HL-60 (cell line): ENCODE data around the gene NPY.

ENCODE experiments used
- DNase-seq, 2 experiments: peaks; one replicate each; pipeline ENCODE4 v3.0.0-alpha.2; 2010 to 2020; ENCODE audit warnings: low read depth in 1 of 2, low spot score in 1 of 2
- H3K27ac ChIP-seq: fragments of 250-450 bp; sonication (Bioruptor Pico); replicated peaks from 2 replicates; pipeline ENCODE4 v1.5.1; 2020; ENCODE audit warnings: mild to moderate bottlenecking, moderate library complexity
- H3K27me3 ChIP-seq: fragments of 250-450 bp; sonication (Bioruptor Pico); 2 replicates; pipeline ENCODE4 v1.5.1; 2021; ENCODE audit warnings: mild to moderate bottlenecking, moderate library complexity; ENCODE audit not compliant: insufficient read depth, poor library complexity, severe bottlenecking
- H3K4me3 ChIP-seq: replicated peaks from 2 replicates; pipeline ENCODE4 v1.5.1; 2011; ENCODE audit warnings: mild to moderate bottlenecking, control low read depth, low read length; ENCODE audit not compliant: insufficient read depth
- GABPA ChIP-seq: IDR thresholded peaks from 2 replicates; pipeline ENCODE4 v1.6.1; 2012; ENCODE audit warnings: low read depth
- POLR2AphosphoS5 ChIP-seq: IDR thresholded peaks from 2 replicates; pipeline ENCODE4 v1.6.1; 2012; ENCODE audit warnings: low read depth
- SPI1 ChIP-seq: IDR thresholded peaks from 2 replicates; pipeline ENCODE4 v1.6.1; 2012; ENCODE audit warnings: low read depth, mild to moderate bottlenecking, borderline replicate concordance
- TF ChIP-seq, protein P1 (sequence below): IDR thresholded peaks from 2 replicates; pipeline ENCODE4 v1.6.1; 2012; ENCODE audit warnings: low read depth; ENCODE audit not compliant: insufficient replicate concordance
- TF ChIP-seq, protein P2 (sequence below): IDR thresholded peaks from one replicate; pipeline ENCODE4 v1.5.1; 2011; ENCODE audit warnings: low read length, control low read depth, inconsistent platforms; ENCODE audit not compliant: insufficient read depth

The NPY gene

DNA sequence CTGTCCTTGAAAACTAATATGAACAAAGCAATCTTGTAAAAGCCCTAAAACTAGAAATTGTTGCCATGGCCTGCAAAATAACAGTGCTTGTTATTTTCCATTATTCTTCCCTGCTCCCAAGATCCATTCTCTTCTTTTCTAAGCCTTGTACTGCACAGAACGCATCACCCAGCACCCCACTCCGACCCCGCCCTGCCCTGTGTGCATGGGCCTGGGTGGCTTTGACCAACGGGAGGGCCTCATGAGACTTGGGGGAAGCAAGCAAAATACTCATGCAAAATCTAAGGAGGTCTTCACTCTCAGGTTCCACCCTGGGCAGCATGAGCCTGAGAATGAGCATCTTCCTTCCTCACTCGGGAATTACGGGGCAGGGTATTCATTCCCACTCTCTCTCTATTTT is 32.4 kb downstream of the NPY start:
- DNase-seq: no peak
- TF ChIP-seq GABPA: no peak
- Histone ChIP-seq H3K27me3 (no peaks in the 10 kb centered on the region), H3K4me3 (no peak overlapping the region), H3K27ac (no peak overlapping the region)

DNA sequence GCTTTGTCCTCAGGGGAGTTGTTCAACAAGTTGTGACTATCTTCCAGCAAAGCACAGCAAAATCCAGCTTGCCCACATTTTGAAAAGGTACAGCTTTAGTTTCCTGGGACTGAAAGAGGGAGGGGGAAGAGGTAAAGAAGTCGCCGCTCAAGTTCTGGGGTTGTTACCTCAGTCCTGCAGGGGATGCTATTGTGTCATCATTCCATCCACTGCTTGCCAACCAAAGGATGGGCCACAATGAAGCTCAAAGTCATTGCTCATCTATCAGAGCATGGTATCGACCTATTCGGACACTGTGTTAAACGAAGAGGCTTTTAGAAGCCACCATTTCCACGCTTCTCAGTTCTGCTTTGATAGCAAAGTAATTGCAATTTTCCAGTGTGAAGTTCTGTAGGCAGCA is 34.3 kb downstream of the NPY start:
- no peaks in the 10 kb centered on the region for H3K27me3 ChIP-seq
- peak in 1 of 2 experiments; percentile 2 for DNase-seq

DNA sequence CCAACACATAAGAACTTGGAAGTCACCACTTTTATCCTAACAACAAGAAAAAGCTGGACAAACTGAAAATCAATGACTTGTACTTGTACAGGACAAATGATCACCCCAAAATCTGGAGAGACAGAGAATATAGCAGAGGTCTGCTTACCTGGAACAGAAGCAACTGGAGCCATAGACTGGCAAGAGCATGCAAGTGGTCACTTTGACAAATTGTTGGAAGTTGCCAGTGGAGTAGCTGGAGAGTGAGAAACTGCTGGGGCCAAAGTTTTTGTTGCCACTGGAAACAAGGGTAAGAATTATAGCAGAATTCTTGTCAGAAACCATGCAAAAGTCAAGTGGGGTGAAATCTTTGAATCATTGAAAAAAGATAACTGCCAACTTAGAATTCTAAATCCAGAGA is 35.2 kb downstream of the NPY start:
- DNase-seq: no peak
- Histone ChIP-seq H3K4me3 (no peak overlapping the region), H3K27ac (no peak overlapping the region), H3K27me3 (no peaks in the 10 kb centered on the region)
- TF ChIP-seq SPI1: no peak
- TF ChIP-seq POLR2AphosphoS5: no peak
- TF ChIP-seq GABPA: no peak
- TF ChIP-seq, protein P1, sequence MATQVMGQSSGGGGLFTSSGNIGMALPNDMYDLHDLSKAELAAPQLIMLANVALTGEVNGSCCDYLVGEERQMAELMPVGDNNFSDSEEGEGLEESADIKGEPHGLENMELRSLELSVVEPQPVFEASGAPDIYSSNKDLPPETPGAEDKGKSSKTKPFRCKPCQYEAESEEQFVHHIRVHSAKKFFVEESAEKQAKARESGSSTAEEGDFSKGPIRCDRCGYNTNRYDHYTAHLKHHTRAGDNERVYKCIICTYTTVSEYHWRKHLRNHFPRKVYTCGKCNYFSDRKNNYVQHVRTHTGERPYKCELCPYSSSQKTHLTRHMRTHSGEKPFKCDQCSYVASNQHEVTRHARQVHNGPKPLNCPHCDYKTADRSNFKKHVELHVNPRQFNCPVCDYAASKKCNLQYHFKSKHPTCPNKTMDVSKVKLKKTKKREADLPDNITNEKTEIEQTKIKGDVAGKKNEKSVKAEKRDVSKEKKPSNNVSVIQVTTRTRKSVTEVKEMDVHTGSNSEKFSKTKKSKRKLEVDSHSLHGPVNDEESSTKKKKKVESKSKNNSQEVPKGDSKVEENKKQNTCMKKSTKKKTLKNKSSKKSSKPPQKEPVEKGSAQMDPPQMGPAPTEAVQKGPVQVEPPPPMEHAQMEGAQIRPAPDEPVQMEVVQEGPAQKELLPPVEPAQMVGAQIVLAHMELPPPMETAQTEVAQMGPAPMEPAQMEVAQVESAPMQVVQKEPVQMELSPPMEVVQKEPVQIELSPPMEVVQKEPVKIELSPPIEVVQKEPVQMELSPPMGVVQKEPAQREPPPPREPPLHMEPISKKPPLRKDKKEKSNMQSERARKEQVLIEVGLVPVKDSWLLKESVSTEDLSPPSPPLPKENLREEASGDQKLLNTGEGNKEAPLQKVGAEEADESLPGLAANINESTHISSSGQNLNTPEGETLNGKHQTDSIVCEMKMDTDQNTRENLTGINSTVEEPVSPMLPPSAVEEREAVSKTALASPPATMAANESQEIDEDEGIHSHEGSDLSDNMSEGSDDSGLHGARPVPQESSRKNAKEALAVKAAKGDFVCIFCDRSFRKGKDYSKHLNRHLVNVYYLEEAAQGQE: no peak

More for the DNA sequence above, 34.3 kb downstream of the NPY start:
- Histone ChIP-seq H3K27ac (no peak overlapping the region), H3K4me3 (no peak overlapping the region)
- TF ChIP-seq SPI1: no peak
- TF ChIP-seq, protein P2, sequence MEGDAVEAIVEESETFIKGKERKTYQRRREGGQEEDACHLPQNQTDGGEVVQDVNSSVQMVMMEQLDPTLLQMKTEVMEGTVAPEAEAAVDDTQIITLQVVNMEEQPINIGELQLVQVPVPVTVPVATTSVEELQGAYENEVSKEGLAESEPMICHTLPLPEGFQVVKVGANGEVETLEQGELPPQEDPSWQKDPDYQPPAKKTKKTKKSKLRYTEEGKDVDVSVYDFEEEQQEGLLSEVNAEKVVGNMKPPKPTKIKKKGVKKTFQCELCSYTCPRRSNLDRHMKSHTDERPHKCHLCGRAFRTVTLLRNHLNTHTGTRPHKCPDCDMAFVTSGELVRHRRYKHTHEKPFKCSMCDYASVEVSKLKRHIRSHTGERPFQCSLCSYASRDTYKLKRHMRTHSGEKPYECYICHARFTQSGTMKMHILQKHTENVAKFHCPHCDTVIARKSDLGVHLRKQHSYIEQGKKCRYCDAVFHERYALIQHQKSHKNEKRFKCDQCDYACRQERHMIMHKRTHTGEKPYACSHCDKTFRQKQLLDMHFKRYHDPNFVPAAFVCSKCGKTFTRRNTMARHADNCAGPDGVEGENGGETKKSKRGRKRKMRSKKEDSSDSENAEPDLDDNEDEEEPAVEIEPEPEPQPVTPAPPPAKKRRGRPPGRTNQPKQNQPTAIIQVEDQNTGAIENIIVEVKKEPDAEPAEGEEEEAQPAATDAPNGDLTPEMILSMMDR: no peak
- TF ChIP-seq GABPA: no peak
- no peak for TF ChIP-seq POLR2AphosphoS5
- TF ChIP-seq, protein P1: no peak

DNA sequence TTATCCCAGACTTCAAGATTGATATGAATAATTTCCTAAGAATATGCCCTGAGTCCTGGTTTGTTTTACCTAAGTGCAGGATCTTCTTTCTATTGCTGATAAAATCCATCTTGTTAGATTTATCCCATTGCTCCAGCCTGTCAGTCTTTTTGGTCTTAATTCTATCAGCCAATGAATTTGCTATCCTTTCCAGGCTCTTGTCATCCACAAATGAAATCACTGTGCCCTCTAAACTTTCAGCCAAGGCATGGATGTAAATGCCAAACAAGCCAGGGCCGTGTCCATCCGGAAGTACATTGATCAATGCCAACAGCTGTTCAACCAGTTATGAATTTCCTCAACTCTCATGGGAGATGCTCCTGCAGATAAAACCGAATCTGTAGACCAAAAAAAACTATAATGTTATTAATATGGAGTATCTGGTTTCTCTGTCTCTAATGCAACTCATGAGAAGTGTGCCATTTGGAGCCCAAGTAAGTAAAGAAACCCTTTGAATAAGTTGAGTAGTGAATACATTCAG is 40.0 kb downstream of the NPY start:
- no peak overlapping the region for H3K4me3 ChIP-seq

More for the DNA sequence above, 40.0 kb downstream of the NPY start:
- no peak for DNase-seq
- Histone ChIP-seq H3K27ac (no peak overlapping the region), H3K27me3 (no peaks in the 10 kb centered on the region)
- no peak for TF ChIP-seq SPI1
- TF ChIP-seq, protein P1: no peak
